IMR-90 (cell line): ENCODE results near the gene KIAA0513. TPM values are rescaled to one million over a fixed set of nuclear protein-coding genes. Genes with fewer than 3 reads are reported as not detected.

Source experiments
- ATAC-seq: fragments of 200-7000 bp; cut with Tn5 transposase; 2 replicates; pipeline ENCODE4 v1.9.1; 2020; ENCODE audit warnings: low read depth, mild to moderate bottlenecking, moderate library complexity
- BruUV-seq: library from RNA; stranded (reverse); fragments of 400-500 nt; replicated peaks from 2 replicates; lab custom pipeline; 2021; lab: Mats Ljungman, UMichigan
- CTCF ChIA-PET: fragments of 300-600 bp; formaldehyde crosslinking; extraction: SDS; loops from one replicate; lab custom pipeline; 2021; ENCODE audit warnings: antibody characterized with exemption; lab: Yijun Ruan, JAX
- POLR2A ChIA-PET: fragments of 300-600 bp; sonication (Branson Sonifier 250); formaldehyde crosslinking; loops from one replicate; lab custom pipeline; 2022; ENCODE audit warnings: antibody characterized with exemption; ENCODE audit not compliant: unreplicated experiment; lab: Charles Lee
- DNase-seq: peaks from one replicate; pipeline ENCODE4 v3.0.0; 2013
- H2AFZ ChIP-seq: replicated peaks from 2 replicates; pipeline ENCODE3; 2013; ENCODE audit warnings: low read length, mild to moderate bottlenecking; ENCODE audit not compliant: poor library complexity
- H2AK5ac ChIP-seq: 2 replicates; pipeline ENCODE4 v1.6.1; 2013; ENCODE audit warnings: low read depth, low read length, inconsistent platforms
- H2AK9ac ChIP-seq: replicated peaks from 2 replicates; pipeline ENCODE3; 2013; ENCODE audit warnings: mild to moderate bottlenecking, low read depth, low read length, moderate library complexity; ENCODE audit not compliant: poor library complexity
- H2BK120ac ChIP-seq: 2 replicates; pipeline ENCODE4 v1.6.1; 2013; ENCODE audit warnings: low read depth, low read length, inconsistent platforms
- H2BK15ac ChIP-seq: 3 replicates; pipeline ENCODE4 v1.6.1; 2013; ENCODE audit warnings: low read depth, low read length, inconsistent platforms
- H2BK20ac ChIP-seq: 2 replicates; pipeline ENCODE4 v1.6.1; 2013; ENCODE audit warnings: low read depth, mild to moderate bottlenecking, inconsistent platforms, low read length, moderate library complexity
- H2BK5ac ChIP-seq: 2 replicates; pipeline ENCODE4 v1.6.1; 2013; ENCODE audit warnings: mild to moderate bottlenecking, low read depth, low read length, inconsistent platforms; ENCODE audit not compliant: poor library complexity, severe bottlenecking
- H3K14ac ChIP-seq: replicated peaks from 2 replicates; pipeline ENCODE4 v1.6.1; 2013; ENCODE audit warnings: low read depth, low read length, inconsistent platforms
- H3K18ac ChIP-seq: 2 replicates; pipeline ENCODE4 v1.6.1; 2013; ENCODE audit warnings: low read depth, low read length, control low read depth
- H3K23ac ChIP-seq: 2 replicates; pipeline ENCODE4 v1.6.1; 2013; ENCODE audit warnings: low read depth, low read length, inconsistent platforms
- H3K27ac ChIP-seq: 2 replicates; pipeline ENCODE4 v1.5.1; 2013; ENCODE audit warnings: mild to moderate bottlenecking, control low read depth, low read length; ENCODE audit not compliant: insufficient read depth
- H3K27me3 ChIP-seq: 2 replicates; pipeline ENCODE4 v1.6.1; 2013; ENCODE audit warnings: low read length; ENCODE audit not compliant: control insufficient read depth, insufficient read depth
- H3K36me3 ChIP-seq: 2 replicates; pipeline ENCODE4 v1.6.1; 2013; ENCODE audit warnings: low read length, mixed read lengths; ENCODE audit not compliant: control insufficient read depth, insufficient read depth
- H3K4ac ChIP-seq: 2 replicates; pipeline ENCODE4 v1.6.1; 2013; ENCODE audit warnings: low read depth, low read length, inconsistent platforms
- H3K4me1 ChIP-seq: 2 replicates; pipeline ENCODE4 v1.6.1; 2013; ENCODE audit warnings: low read length, mixed read lengths; ENCODE audit not compliant: control insufficient read depth, insufficient read depth
- H3K4me2 ChIP-seq: 2 replicates; pipeline ENCODE4 v1.6.1; 2013; ENCODE audit warnings: low read depth, mild to moderate bottlenecking, control low read depth, low read length, moderate library complexity
- H3K4me3 ChIP-seq: 2 replicates; pipeline ENCODE4 v1.5.1; 2013; ENCODE audit warnings: low read depth, mild to moderate bottlenecking, control low read depth, low read length, moderate library complexity; ENCODE audit not compliant: insufficient read depth
- H3K56ac ChIP-seq: 2 replicates; pipeline ENCODE4 v1.6.1; 2013; ENCODE audit warnings: low read length, inconsistent platforms; ENCODE audit not compliant: insufficient read depth; ENCODE audit errors: extremely low read depth
- H3K79me1 ChIP-seq, 2 experiments: 2 replicates each; pipeline ENCODE4 v1.6.1; 2013; ENCODE audit warnings: low read length in 2 of 2, inconsistent platforms in 1 of 2, low read depth in 1 of 2
- H3K9ac ChIP-seq: 2 replicates; pipeline ENCODE4 v1.6.1; 2013; ENCODE audit warnings: low read depth, low read length, control low read depth
- H3K9me1 ChIP-seq: 2 replicates; pipeline ENCODE4 v1.6.1; 2013; ENCODE audit warnings: low read length, inconsistent platforms; ENCODE audit not compliant: insufficient read depth
- H3K9me3 ChIP-seq: 2 replicates; pipeline ENCODE4 v1.6.1; 2013; ENCODE audit warnings: low read length; ENCODE audit not compliant: control insufficient read depth, insufficient read depth
- H4K20me1 ChIP-seq: 2 replicates; pipeline ENCODE4 v1.6.1; 2013; ENCODE audit warnings: low read length, inconsistent platforms; ENCODE audit not compliant: insufficient read depth
- H4K5ac ChIP-seq: 2 replicates; pipeline ENCODE4 v1.6.1; 2013; ENCODE audit warnings: mild to moderate bottlenecking, low read depth, low read length, control low read depth
- H4K8ac ChIP-seq, 2 experiments: 2 replicates each; pipeline ENCODE4 v1.6.1; 2013; ENCODE audit warnings: low read depth in 2 of 2, low read length in 2 of 2, control low read depth in 1 of 2, inconsistent platforms in 1 of 2
- H4K91ac ChIP-seq: 2 replicates; pipeline ENCODE4 v1.6.1; 2013; ENCODE audit warnings: low read depth, low read length, inconsistent platforms; ENCODE audit not compliant: insufficient read depth
- BHLHE40 ChIP-seq: fragments of 150-350 bp; IDR thresholded peaks from 2 replicates; pipeline ENCODE4 v1.6.1; 2016; ENCODE audit warnings: mild to moderate bottlenecking, low read depth, low read length
- FOS ChIP-seq: fragments of 150-350 bp; IDR thresholded peaks from 2 replicates; pipeline ENCODE4 v1.6.1; 2016; ENCODE audit warnings: low read depth, low read length
- MAFK ChIP-seq: IDR thresholded peaks from 2 replicates; pipeline ENCODE4 v1.6.1; 2012; ENCODE audit warnings: low read depth, low read length, improper control_type of control experiment
- MAZ ChIP-seq: IDR thresholded peaks from 2 replicates; pipeline ENCODE4 v1.6.1; 2012; ENCODE audit warnings: low read depth, mild to moderate bottlenecking, low read length, improper control_type of control experiment, moderate library complexity, borderline replicate concordance
- NFE2L2 ChIP-seq: fragments of 150-350 bp; IDR thresholded peaks from 2 replicates; pipeline ENCODE4 v1.6.1; 2016; ENCODE audit warnings: low read depth, mild to moderate bottlenecking, low read length
- POLR2A ChIP-seq: IDR thresholded peaks from 2 replicates; pipeline ENCODE4 v1.6.1; 2012; ENCODE audit warnings: mild to moderate bottlenecking, low read depth, low read length
- RAD21 ChIP-seq: IDR thresholded peaks from 2 replicates; pipeline ENCODE4 v1.6.1; 2012; ENCODE audit warnings: low read length, improper control_type of control experiment
- RCOR1 ChIP-seq: IDR thresholded peaks from 2 replicates; pipeline ENCODE4 v1.6.1; 2012; ENCODE audit warnings: mild to moderate bottlenecking, low read length, improper control_type of control experiment; ENCODE audit not compliant: insufficient replicate concordance
- RFX5 ChIP-seq: IDR thresholded peaks from 2 replicates; pipeline ENCODE4 v1.8.0; 2012; ENCODE audit warnings: low read depth, mild to moderate bottlenecking, low read length, moderate library complexity
- SMC3 ChIP-seq: fragments of 150-350 bp; IDR thresholded peaks from 2 replicates; pipeline ENCODE4 v1.6.1; 2016; ENCODE audit warnings: low read depth, mild to moderate bottlenecking, antibody characterized with exemption, low read length, moderate library complexity
- WGBS, 2 experiments: methylation state at CpG; one replicate each; pipeline versions ENCODE4 v1.1.5 to v1.1.7; 2013; ENCODE audit warnings: missing lambda C conversion rate in 2 of 2; ENCODE audit not compliant: insufficient read length in 1 of 2; ENCODE audit errors: extremely low coverage in 2 of 2; 5-methylcytosine and 5-hydroxymethylcytosine counted together
- dilution Hi-C: fragments of 300-500 bp; cut with HindIII; formaldehyde crosslinking; loops from one replicate; pipeline ENCODE4 v1.14.3; 2018; ENCODE audit warnings: low sequenced_read_pairs; ENCODE audit not compliant: unreplicated experiment
- in situ Hi-C: fragments of 300-500 bp; cut with MboI; formaldehyde crosslinking; loops from 3 replicates; pipeline ENCODE4 v1.14.3; 2019; ENCODE audit warnings: low sequenced_read_pairs, inconsistent platforms, mixed read lengths
- intact Hi-C: fragments of 100-400 bp; cut with micrococcal nuclease; formaldehyde crosslinking; loops from 2 replicates; pipeline ENCODE4 v1.10.0; 2022
- polyA plus RNA-seq, 3 experiments: library from polyadenylated mRNA; depleted of rRNA; stranded (reverse); fragments of >200 nt; gene quantifications; 2 replicates each; pipeline ENCODE4 v1.2.3, GENCODE V29; 2012; ENCODE audit warnings: low replicate concordance in 1 of 3
- total RNA-seq: library from RNA; depleted of rRNA; stranded (reverse); fragments of >200 nt; gene quantifications from 2 replicates; pipeline ENCODE4 v1.2.3, GENCODE V29; 2012
- TF ChIP-seq, protein P1 (sequence below): conservative IDR thresholded peaks from 2 replicates; pipeline ENCODE4 v1.5.1; 2012; ENCODE audit warnings: mild to moderate bottlenecking, low read depth, low read length, improper control_type of control experiment
- TF ChIP-seq, protein P2 (sequence below): fragments of 150-350 bp; IDR thresholded peaks from 2 replicates; pipeline ENCODE4 v1.6.1; 2017; ENCODE audit warnings: mild to moderate bottlenecking, antibody characterized with exemption, low read length, low read depth
- TF ChIP-seq, protein P3 (sequence below): fragments of 150-350 bp; IDR thresholded peaks from 2 replicates; pipeline ENCODE4 v1.6.1; 2016; ENCODE audit warnings: low read depth, mild to moderate bottlenecking, low read length, moderate library complexity, borderline replicate concordance

KIAA0513 gene
- total and polyA plus RNA-seq, 2 of the 4 experiments (the other 2 are of a cell fraction): 9.5 TPM

DNA sequence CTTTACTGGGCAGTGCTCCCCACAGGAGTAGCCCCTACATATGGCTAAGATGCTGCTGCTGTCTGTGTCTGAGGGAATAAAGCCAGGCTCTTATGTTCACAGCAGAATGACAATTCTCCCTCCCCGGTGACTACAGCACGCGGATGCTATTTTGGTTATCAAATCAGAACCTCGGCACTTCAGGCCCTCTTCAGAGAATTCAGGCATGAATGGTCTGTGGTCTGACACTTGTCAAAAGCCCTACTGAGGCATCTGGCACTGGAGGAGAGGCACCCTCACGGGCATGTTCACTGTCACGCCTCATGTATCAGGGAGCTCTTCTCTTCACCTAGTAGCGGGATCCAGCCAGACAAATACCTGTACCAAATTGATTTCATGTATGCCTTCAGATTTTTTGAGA is 30.4 kb downstream of the KIAA0513 start:
- DNase-seq (no peak), ATAC-seq (no peak)
- intact Hi-C loops: no loop called here
- no peak overlapping the region for H2AK5ac ChIP-seq
- 100% methylated on average over 3 of the region's 7 CpGs; no CpG with 5 or more reads in 1 of the 2 experiments for WGBS, 2 experiments
- H2AK9ac ChIP-seq: no peak overlapping the region
- BruUV-seq: no TSS peak
- POLR2A ChIA-PET: no interaction called here
- H4K8ac ChIP-seq: no peak overlapping the region
- CTCF ChIA-PET: no interaction called here
- H3K4ac ChIP-seq: no peak overlapping the region
- dilution Hi-C loops: no loop called here
- no peak overlapping the region for H3K23ac ChIP-seq
- no peak for TF ChIP-seq NFE2L2
- TF ChIP-seq, protein P1, sequence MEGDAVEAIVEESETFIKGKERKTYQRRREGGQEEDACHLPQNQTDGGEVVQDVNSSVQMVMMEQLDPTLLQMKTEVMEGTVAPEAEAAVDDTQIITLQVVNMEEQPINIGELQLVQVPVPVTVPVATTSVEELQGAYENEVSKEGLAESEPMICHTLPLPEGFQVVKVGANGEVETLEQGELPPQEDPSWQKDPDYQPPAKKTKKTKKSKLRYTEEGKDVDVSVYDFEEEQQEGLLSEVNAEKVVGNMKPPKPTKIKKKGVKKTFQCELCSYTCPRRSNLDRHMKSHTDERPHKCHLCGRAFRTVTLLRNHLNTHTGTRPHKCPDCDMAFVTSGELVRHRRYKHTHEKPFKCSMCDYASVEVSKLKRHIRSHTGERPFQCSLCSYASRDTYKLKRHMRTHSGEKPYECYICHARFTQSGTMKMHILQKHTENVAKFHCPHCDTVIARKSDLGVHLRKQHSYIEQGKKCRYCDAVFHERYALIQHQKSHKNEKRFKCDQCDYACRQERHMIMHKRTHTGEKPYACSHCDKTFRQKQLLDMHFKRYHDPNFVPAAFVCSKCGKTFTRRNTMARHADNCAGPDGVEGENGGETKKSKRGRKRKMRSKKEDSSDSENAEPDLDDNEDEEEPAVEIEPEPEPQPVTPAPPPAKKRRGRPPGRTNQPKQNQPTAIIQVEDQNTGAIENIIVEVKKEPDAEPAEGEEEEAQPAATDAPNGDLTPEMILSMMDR: no peak
- TF ChIP-seq FOS: no peak
- TF ChIP-seq, protein P2, sequence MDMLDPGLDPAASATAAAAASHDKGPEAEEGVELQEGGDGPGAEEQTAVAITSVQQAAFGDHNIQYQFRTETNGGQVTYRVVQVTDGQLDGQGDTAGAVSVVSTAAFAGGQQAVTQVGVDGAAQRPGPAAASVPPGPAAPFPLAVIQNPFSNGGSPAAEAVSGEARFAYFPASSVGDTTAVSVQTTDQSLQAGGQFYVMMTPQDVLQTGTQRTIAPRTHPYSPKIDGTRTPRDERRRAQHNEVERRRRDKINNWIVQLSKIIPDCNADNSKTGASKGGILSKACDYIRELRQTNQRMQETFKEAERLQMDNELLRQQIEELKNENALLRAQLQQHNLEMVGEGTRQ: no peak
- no peak for TF ChIP-seq MAFK
- TF ChIP-seq POLR2A: no peak
- TF ChIP-seq MAZ: no peak
- no peak for TF ChIP-seq RCOR1
- TF ChIP-seq RFX5: no peak
- TF ChIP-seq RAD21: no peak
- TF ChIP-seq BHLHE40: no peak
- no peak for TF ChIP-seq SMC3
- TF ChIP-seq, protein P3, sequence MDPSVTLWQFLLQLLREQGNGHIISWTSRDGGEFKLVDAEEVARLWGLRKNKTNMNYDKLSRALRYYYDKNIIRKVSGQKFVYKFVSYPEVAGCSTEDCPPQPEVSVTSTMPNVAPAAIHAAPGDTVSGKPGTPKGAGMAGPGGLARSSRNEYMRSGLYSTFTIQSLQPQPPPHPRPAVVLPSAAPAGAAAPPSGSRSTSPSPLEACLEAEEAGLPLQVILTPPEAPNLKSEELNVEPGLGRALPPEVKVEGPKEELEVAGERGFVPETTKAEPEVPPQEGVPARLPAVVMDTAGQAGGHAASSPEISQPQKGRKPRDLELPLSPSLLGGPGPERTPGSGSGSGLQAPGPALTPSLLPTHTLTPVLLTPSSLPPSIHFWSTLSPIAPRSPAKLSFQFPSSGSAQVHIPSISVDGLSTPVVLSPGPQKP: no peak
- no peak overlapping the region for H4K5ac ChIP-seq
- no peak overlapping the region for H3K4me2 ChIP-seq
- no peak overlapping the region for H3K4me3 ChIP-seq
- H3K14ac ChIP-seq: no peak overlapping the region
- no peaks in the 10 kb centered on the region for H3K36me3 ChIP-seq
- no peak overlapping the region for H3K27ac ChIP-seq
- peaks cover 7% of the 10 kb centered on the region for H3K9me1 ChIP-seq
- H2BK120ac ChIP-seq: no peak overlapping the region
- no peak overlapping the region for H2AFZ ChIP-seq
- in situ Hi-C loops: no loop called here
- H3K18ac ChIP-seq: no peak overlapping the region
- no peak overlapping the region for H3K56ac ChIP-seq
- no peak overlapping the region for H2BK5ac ChIP-seq
- H3K9ac ChIP-seq: no peak overlapping the region
- H3K79me1 ChIP-seq: peaks cover 9 to 25% of the 10 kb centered on the region in 2 experiments; a peak in 3 of 4 replicates
- no peak overlapping the region for H2BK20ac ChIP-seq
- H2BK15ac ChIP-seq: no peak overlapping the region
- peaks cover 8% of the 10 kb centered on the region for H3K4me1 ChIP-seq
- no peaks in the 10 kb centered on the region for H3K9me3 ChIP-seq
- H3K27me3 ChIP-seq: no peaks in the 10 kb centered on the region
- H4K91ac ChIP-seq: no peak overlapping the region
- peaks cover 21% of the 10 kb centered on the region for H4K20me1 ChIP-seq
